SK-MEL-5 (cell line): Measurements from ENCODE around the gene CAMSAP1. TPM values are rescaled to one million over a fixed set of nuclear protein-coding genes. Genes with fewer than 3 reads are reported as not detected.

ENCODE experiments used
- DNase-seq: peaks from one replicate; pipeline ENCODE4 v3.0.0-alpha.2; 2016; ENCODE audit warnings: low read depth, low spot score
- in situ Hi-C: cut with HindIII; loops from 2 replicates; pipeline ENCODE4 v1.10.0; 2016; ENCODE audit warnings: low sequenced_read_pairs, high pct_unique_total_duplicates, low pct_unique_long_range_greater_than_20kb
- total RNA-seq: library from RNA; depleted of rRNA; stranded (reverse); fragments of >200 nt; shearing (Covaris generic); gene quantifications from 2 replicates; pipeline ENCODE4 v1.2.3, GENCODE V29; 2014

The CAMSAP1 gene
- total RNA-seq, 1 experiment from 2014 or later: 14.7 TPM

DNA sequence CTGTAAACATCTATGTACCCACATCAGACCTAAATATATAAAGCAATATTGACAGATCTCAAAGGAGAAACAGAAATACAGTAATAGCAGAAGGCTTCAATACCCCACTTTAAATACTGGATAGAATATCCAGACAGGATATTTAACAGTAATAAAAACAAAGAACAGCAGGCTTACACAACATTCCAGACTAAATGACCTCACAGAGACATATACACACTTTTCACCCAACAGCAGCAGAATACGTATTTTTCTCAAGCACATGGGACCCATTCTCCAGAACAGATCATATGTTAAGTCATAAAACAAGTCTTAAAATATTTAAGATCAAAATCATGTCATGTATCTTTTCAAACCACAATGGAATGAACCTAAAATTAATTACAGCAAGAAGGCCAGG is 76.8 kb downstream of the CAMSAP1 start:
- in situ Hi-C loops: no loop called here

GRCh38 chr9:135828656-135829055 is 78.7 kb downstream of the CAMSAP1 start:
- in situ Hi-C loops: no loop called here
- DNase-seq: no peak

More for the DNA sequence above, 76.8 kb downstream of the CAMSAP1 start:
- no peak for DNase-seq

- in situ Hi-C loops: no loop called here
- no peak for DNase-seq
Measured at GRCh38 chr9:135827866-135828580, 79.3 kb downstream of the CAMSAP1 start.

- in situ Hi-C loops: no loop called here
- DNase-seq: no peak
Measured at GRCh38 chr9:135827301-135827700, 80.0 kb downstream of the CAMSAP1 start.

DNA sequence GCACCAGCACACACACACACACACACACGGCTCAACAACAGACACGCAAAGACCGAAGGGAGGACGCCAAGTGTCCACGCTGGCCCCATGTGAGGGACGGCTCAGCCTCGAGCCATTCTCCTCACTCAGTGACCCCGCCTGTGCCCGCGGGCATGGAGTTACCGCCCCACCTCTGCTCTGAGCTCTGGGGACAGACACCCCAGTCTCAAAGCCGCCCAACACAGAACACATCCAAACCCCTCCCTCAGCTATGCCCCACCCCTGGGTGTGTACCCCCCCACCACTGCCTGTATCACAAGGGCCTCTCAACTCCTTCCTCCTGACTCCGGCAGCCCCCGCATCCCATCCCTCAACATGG is 81.2 kb downstream of the CAMSAP1 start:
- in situ Hi-C loops: no loop called here
- no peak for DNase-seq

- no peak for DNase-seq
- in situ Hi-C loops: no loop called here
Measured at GRCh38 chr9:135825435-135826187, 81.7 kb downstream of the CAMSAP1 start.

- DNase-seq: no peak
Measured at GRCh38 chr9:135823036-135823435, 84.3 kb downstream of the CAMSAP1 start.

GRCh38 chr9:135822374-135822755 is 85.0 kb downstream of the CAMSAP1 start:
- DNase-seq: no peak
- in situ Hi-C loops: no loop called here

More at GRCh38 chr9:135823036-135823435, 84.3 kb downstream of the CAMSAP1 start:
- in situ Hi-C loops: no loop called here

DNA sequence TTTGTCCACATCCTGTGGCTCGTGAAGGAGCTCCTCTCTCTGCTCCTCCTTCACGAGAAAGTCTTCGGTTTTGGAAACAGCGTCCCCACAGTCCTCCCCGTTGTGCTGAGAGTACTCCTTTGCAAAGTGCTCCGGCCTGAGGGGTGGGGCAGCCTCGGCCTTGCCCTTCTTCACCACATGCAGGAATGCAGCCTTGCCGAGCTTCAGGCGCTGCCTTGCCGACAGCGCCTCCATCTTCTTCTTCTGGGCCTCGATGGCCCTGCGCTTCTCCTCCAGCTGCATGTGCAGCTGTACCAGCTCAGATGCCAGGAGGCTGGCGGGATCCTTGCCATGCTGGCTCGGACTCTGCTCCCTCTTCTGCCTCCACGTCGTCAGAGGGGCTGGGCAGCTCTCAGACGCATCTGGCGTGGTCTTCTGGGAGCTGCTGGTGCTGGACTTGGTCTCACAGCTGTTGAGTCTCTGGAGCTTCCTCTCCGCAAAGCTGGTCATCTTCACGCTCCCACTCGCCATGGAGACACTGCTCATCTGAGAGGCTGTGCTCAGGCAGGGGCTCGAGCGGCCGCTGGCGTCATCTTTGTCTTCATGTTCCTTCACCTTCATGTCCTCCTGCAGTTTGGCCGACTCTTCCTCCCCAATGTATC is 85.5 kb downstream of the CAMSAP1 start:
- in situ Hi-C loops: no loop called here
- no peak for DNase-seq

DNA sequence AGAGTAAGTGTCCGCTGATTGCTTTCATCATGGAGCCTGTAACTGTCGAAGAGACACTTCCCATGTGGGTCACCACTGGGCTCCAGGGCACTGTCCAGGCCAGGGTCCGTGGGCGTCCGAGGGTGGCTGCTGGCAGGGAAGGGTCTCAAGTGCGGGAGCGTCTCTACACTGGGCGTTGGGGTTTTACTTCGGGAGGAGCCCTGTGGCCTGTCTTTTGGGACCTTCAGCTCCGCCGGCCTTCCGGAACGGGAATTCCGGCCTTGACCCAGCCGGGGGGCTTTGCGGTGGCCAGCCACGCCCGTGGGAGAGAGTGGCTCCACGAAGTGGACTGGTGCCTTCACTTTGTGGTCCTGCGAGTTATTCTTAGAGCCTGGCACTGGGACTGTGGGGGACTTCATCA is 86.2 kb downstream of the CAMSAP1 start:
- no peak for DNase-seq
- in situ Hi-C loops: no loop called here

- no peak for DNase-seq
- in situ Hi-C loops: no loop called here
Measured at GRCh38 chr9:135820661-135821060, 86.7 kb downstream of the CAMSAP1 start.

- DNase-seq: no peak
- in situ Hi-C loops: no loop called here
Measured at GRCh38 chr9:135819905-135820304, 87.4 kb downstream of the CAMSAP1 start.

DNA sequence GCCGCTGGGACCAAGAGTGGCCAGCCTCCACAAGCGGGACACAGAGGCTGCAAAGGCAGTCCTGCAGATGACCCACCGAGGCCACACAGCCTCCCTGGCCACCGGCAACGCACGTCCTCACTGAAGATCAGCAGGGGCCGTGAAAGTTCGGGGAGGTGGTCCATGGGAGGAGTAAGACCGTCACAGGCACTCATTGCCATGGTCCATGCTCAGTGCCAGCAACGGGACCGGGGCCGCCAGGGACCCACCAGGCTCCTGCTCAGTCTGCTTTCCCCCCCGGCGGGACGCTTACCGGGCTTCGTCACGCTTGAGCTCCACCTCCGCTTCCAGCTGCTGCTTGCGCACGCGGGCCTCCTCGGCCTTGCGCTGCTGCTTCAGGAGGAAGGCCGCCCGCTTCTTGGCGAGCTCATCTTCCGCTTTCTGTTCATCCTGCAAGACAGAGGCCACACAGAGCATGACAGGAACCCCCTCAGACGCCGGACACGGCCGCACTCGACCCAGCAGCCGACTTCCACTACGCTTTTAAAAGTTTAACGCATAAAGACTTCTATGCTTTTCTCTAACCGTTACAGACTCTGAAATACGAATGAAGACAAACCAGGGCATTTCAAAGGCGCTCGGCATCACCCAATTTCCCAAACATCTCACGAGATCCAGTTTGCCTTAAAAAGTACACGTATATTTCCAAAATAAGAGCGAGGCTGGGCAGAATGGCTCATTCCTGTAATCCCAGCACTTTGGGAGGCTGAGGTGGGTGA is 88.4 kb downstream of the CAMSAP1 start:
- in situ Hi-C loops: no loop called here

GRCh38 chr9:135817951-135818717 is 89.2 kb downstream of the CAMSAP1 start:
- DNase-seq: no peak
- in situ Hi-C loops: no loop called here

More for the DNA sequence above, 88.4 kb downstream of the CAMSAP1 start:
- no peak for DNase-seq

GRCh38 chr9:135816651-135816970 is 90.7 kb downstream of the CAMSAP1 start:
- in situ Hi-C loops: no loop called here

DNA sequence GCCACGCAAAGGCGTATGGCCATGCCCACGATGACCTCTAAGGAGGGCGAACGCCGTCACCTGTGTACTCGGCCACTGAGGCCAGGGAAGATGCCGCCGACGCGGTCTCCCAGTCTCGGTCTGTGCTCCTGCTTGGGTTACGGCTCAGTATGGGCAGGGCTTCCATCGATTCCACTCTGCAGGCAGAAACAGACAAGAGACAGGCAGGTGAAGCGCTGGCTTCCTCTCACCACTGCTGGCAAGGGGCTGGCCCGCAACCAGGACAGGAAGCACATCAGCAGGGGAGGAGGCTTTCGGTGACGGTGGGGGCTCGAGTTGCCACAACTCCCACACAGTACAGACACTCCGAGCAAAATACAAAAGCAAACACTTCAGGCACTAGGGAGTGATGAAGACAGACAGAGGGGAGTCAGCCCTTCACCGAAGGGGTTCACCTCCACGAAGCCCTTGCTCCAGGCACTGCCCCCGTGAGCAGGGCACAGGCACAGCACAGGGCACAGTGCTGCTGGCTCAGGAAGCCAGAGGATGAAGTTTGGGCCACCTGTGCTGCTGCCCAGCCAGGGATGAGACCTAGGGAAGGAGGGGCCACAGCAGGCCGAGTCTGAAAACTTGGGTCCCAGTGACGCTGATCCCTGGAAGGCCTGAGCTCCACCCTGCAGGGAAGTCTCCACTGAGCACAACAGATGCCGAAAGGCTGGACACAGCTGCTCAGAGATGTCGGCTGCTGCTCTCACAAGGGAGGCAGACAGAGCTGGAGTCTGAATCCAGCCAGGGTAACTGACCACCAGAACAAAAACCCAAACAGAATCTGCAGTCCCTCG is 91.3 kb downstream of the CAMSAP1 start:
- in situ Hi-C loops: no loop called here
- DNase-seq: no peak

More at GRCh38 chr9:135816651-135816970, 90.7 kb downstream of the CAMSAP1 start:
- no peak for DNase-seq

GRCh38 chr9:135815413-135815812 is 91.9 kb downstream of the CAMSAP1 start:
- DNase-seq: no peak
- in situ Hi-C loops: no loop called here
